Left colon (tissue), 2 donors: ENCODE data around the gene MEG3. TPM values are rescaled to one million over a fixed set of nuclear protein-coding genes. Genes with fewer than 3 reads are reported as not detected.

Experiments used
- ATAC-seq: fragments of 200-7000 bp; cut with Tn5 transposase; one replicate; pipeline ENCODE4 v1.9.1; 2020; ENCODE audit warnings: mild to moderate bottlenecking, moderate library complexity
- DNase-seq, 2 donors: peaks; one replicate each; pipeline ENCODE4 v3.0.0-alpha.2; 2020
- intact Hi-C, 2 donors: fragments of 100-400 bp; cut with DNase I in 1 of 2; cut with micrococcal nuclease in 1 of 2; formaldehyde crosslinking; loops; one replicate each; pipeline versions ENCODE4 v1.11.2 to v1.14.0; 2022; cut with DNase I, micrococcal nuclease
- long read RNA-seq: library from polyadenylated mRNA; unstranded; transcript quantifications from one replicate; pipeline ENCODE4 v2.0.0, GENCODE V29; 2021
- total RNA-seq, 2 donors: library from RNA; stranded (reverse); fragmentation: NEBNext Ultra II Directional; extraction: Animal tissue kit (Norgen Biotek cat#: 25700); gene quantifications; one replicate each; pipeline ENCODE4 v1.2.1, GENCODE V29; 2021
- donor health status: DM: no; HTN: no; CAD: no.
- donor health status: DM: yes; HTN: yes; CAD: no.

Gene MEG3
- 10 to 100 TPM in 1 of 2 donors, 1 to 10 TPM in 1; 8.1 to 13.0 TPM for total RNA-seq
- long read RNA-seq, partial matches to known transcripts = 0 of 1 reads
- long read RNA-seq, other reads (novel, unspliced or antisense) = 0 of 1 reads

DNA sequence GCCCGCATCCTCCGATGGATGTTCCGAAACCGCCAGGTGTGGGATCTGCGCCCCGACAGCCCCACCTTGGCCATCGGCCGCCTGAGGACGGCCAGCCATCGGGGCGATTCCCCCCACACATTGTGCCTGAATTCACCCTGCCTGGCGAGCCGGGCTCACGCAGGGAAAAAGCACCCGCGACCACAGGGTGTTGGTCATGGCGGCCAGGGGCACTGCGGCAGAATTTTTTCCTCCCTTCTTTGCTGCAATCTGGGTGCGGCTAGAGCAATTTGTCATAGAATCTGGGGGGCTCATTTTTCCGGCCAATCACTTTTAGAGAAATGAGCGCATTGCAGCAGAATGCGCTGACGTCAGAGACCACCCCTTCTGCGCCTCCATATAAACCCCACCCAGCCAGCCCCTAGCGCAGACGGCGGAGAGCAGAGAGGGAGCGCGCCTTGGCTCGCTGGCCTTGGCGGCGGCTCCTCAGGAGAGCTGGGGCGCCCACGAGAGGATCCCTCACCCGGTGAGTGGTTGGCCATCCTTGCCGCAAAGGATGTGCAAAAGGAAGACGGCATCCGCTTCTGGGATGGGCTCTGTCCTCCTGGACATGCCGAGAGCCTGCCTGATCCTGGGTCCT lies at the start of gene MEG3:
TSS of gene MEG3 (plus strand) at position 406 of the 619 bp plus-strand sequence.
- no peak for ATAC-seq
- peak in 1 of 2 donors; percentile 27 for DNase-seq
- intact Hi-C loops = no loop called here

DNA sequence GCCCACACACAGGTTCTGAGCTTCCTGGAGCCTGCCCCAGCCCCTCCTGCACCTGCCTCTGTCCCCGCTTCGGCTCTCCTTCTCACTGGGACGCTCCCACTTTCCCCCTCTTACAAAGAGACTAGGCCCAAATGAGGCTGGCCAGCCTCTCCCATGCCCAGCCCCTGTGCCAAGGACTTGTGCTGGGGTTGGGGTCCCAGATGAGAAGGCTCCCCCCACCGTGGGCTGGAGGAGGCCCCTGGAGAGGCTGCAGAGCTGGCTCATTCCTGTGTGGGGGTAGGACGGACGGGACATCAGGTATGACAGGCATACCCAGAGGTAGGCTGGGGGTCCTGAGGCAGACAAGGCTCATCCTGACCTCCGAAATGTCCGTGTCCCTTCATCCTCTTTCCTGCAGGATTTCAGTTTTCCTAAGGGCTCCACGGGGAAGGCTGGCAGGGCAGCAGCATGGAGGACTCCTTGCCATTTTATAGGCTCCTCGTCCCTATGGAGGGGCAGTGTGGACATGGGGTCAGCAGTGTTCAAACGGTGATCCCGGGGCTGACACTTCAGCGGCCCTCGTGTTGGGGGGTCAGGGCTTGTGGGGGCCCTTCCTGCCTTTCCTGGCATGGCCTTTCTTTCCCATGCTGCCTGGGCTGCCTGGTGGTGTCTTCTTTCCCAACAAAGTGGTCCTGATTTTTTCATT lies 49.1 kb upstream of the MEG3 start:
- no peak for ATAC-seq

DNA sequence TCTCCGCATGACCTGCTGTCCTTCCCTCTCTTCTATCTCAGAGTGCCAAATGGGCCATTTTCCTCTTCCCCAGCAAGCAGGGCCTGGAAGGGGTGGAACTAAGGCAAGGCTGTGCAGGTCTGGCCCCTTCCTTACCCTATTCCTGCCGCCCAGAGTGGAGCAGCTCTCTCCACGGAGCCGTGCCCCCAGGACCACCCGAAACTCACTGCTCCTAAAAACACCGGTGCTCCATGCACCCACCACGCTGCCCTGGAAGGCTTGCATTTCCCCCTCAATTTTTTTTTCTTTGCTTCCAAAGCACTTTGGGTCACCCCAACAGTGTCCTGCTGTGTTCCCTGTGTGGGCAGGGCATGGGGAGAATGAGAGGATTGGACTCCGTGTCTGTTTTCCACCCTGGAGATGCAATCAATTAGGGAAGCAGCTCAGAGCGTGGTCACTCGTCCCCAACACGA lies 48.5 kb upstream of the MEG3 start:
- DNase-seq (peak in 1 of 2 donors; percentile 12), ATAC-seq (no peak)
- intact Hi-C loops = no loop called here

More for the DNA sequence above, 49.1 kb upstream of the MEG3 start:
- intact Hi-C loops = no loop called here
- peak in 1 of 2 donors; percentile 14 for DNase-seq

DNA sequence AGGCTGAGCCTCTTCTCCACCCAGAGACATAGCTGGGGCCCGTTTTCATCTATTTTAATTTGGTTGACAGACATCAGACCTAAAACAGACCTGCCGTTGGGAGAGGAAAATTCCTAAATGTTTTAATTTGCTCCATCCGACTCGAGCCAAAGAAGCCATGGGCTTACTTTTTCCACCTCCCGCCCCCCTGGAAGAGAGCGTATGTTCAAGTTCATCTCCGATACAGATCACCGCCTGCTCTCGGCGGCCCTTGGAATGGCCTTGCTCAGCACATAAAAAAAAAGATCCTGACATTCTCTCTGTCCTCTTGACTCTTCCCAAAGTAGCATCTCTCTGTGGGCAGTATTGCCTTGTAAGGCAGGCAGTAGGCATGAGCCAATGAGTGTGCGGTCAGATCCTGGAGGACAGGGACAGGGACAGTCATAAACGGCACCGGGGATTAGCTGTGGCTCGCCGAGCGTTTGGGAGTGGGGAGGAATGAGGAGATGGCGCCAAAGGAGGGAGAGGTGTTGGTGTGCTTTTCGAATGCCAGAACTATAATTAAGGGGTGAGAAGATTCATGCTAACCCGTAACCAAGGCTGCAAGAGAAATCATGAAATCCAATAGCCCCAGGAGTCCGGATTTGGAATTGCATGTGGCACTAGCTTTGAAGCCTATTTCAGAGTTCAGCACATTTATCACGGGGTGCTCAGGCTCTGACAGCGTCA lies 47.9 kb upstream of the MEG3 start:
- ATAC-seq (no peak), DNase-seq (peak in 1 of 2 donors; percentile 9)
- intact Hi-C loops = no loop called here

DNA sequence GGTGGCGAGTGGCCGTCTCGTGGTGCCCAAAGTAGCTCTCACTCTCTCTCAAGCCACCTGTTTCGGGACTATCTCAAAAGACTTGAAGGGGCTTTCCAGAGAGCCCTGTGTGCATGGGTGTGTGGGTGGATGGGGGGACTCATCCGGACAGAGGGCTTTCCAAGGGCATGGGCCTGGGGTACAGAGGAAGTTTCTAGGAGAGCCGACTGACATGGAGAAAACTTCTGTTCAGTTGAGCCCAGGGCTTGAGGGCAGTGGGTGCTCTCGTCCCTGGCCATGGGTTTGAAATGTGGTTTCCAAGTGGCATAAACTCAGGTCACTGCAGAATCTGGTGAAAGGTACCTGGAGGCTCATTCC lies 47.4 kb upstream of the MEG3 start:
- DNase-seq (peak in 1 of 2 donors; percentile 2), ATAC-seq (no peak)
- intact Hi-C loops = no loop called here

DNA sequence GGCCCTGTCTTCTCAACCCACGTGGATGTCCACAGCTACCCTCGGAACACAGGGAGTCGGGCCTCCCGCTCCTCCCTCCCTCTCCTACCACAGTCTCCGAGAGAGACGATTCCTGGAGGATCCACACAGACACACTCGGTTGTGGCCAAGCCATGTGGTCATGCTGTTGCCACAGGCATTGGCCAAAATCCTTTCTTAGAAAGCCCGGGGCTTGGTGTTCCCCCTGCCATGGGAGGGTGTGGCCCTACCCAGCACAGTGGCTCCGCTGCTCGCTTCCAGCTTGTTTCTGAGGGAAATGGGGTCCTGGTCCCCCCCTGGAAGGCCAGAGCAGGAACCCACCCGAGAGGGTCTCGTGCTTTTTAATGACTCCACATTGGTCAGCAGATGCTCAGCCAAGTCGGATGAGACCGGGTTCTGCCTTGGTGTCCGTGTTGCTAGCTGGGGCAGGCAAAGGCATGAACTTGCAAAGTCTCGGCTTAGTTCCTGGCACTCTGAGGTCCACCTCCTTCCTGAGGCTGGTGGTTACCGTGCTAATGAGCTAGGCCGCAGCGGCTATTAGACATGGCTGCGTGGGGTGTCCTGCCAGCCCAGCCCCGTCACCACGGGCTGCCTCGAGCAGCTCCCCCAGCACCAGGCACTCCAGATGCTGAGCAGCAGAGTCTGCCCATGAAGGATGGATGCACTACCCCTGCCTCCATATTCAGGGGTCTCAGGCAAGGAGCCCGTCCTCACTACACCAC lies 46.8 kb upstream of the MEG3 start:
- peak in 1 of 2 donors; percentile 4 for DNase-seq
- ATAC-seq = no peak
- intact Hi-C loops = no loop called here

DNA sequence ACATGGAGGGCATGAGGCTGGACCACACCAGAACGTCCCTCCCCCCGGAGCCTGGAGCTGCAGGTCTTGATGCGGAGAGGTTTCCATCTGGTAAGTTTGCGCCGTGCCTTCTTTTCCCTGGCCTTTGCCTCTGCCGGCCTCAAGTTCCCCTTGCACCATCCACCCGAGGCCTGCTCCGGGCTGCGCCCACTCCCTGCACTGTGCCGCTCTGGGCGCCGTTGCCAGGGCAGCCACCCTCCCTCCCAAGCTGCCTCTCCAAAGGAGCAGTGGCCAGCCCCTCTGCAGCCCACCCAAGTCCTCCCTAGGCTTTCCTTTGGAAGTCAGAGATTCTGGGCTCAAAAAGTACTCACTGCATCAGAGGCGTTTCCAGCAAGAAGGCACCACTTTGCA lies 46.2 kb upstream of the MEG3 start:
- intact Hi-C loops = no loop called here
- ATAC-seq (no peak), DNase-seq (peak in 1 of 2 donors; percentile 18)

DNA sequence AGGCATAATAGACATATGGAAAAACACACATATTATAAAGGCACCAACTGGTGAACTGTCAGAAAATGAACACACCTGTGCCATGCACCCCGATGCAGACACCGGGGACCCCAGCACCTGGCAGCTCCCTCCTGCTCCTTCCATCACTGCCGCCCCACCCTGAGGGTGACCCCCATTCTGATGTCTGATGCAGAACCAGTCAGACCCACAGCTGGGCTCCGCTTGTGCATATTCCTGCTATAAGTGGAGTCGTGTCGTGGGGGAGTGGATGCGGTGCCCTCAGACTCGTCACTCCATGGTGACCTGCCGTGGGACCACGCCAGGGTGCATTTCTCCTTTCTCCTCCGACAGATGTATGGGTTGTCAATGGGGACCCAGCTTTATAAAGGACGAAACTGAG lies 45.7 kb upstream of the MEG3 start:
- ATAC-seq (no peak), DNase-seq (peak in 1 of 2 donors; percentile 8)
- intact Hi-C loops = no loop called here

DNA sequence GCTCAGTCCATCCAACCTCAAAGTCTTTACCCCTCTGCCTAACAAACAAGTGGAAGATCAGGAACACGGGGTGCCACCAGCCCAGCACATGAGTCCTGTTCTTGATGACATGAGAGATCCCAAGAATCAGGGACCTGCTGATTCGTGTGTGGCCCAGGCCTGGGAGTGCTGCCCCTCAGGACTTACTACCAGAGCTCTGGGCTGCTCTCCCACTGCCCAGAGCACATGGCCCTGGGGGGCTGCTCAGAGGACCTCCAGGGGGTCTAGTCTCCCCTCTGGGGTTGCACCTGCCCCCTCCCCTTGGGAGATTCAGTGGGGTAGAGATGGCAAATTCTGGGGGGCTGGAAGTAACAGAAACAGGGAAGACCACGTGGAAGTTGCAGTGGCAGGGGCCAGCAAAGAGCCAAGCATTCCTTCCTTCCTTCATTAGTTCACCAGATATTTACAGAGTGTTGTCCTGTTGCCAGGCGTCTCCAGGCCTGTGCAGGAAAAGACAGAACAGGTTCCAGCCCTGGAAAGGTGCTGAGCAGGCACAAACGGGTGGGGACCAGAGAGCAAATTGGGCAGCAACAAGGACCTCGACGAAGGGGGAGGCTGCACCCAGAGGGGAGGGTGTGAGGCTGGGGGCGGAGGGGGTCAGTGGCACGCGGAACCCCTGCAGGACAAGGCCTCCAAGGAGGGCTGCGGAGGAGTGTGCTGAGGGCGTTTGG lies 45.1 kb upstream of the MEG3 start:
- intact Hi-C loops = no loop called here
- ATAC-seq = no peak

DNA sequence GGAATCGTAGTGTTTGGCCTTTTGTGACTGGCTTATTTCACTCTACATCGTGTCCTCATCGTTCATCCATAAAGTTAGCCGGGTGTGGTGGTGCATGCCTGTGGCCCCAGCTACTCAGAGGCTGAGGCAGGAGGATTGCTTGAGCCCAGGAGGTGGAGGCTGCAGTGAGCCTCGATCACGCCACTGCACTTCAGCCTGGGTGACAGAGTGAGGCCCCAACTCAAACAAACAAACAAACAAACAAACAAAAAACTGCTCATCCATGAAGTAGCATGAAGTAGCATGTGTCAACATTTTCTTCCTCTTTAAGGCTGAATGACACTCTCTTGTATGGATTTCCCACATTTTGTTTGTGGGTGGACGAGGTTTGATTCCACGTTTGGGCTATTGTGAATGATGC lies 44.0 kb upstream of the MEG3 start:
- DNase-seq (no peak), ATAC-seq (no peak)
- intact Hi-C loops = no loop called here

More for the DNA sequence above, 45.1 kb upstream of the MEG3 start:
- peak in 1 of 2 donors; percentile 5 for DNase-seq

DNA sequence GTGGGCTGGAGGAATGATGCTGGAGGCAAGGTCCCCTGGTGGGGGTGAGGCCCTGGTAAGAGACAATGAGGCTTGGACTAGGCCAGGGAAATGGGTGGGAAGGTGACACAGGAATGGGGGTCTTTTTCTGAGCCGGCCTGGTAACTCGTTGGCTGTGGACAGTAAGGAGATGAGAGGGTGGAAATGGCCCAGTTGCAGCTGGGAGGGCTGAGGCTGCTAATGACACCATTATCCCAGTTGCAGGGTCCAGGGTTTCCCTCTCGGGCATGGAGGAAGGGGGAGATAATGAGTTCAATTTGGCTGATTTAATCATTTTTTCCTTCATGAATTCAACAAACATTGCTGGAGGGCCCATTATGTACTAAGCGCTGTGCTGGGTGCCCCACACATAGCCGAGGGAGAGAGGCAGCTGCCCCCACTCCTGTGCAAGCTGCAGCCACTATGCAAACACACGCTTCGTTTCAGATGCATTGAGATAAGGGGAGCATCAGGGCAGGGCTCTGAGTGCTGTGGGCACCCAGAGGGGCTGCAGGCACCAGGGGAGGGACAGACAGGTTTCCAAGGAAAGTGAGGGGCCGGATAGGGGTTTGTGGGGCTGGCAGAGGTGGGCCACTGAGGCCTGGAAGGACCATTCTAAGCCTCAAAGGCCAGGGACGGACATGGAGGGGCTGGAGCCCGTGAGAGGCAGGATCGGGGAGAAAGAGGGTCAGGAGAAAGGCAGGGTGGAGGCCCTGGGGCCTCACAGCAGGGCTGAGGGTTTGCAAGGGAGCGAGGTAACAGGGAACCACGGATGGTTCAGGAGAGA lies 43.2 kb upstream of the MEG3 start:
- no peak for ATAC-seq
- intact Hi-C loops = no loop called here
- DNase-seq = no peak

DNA sequence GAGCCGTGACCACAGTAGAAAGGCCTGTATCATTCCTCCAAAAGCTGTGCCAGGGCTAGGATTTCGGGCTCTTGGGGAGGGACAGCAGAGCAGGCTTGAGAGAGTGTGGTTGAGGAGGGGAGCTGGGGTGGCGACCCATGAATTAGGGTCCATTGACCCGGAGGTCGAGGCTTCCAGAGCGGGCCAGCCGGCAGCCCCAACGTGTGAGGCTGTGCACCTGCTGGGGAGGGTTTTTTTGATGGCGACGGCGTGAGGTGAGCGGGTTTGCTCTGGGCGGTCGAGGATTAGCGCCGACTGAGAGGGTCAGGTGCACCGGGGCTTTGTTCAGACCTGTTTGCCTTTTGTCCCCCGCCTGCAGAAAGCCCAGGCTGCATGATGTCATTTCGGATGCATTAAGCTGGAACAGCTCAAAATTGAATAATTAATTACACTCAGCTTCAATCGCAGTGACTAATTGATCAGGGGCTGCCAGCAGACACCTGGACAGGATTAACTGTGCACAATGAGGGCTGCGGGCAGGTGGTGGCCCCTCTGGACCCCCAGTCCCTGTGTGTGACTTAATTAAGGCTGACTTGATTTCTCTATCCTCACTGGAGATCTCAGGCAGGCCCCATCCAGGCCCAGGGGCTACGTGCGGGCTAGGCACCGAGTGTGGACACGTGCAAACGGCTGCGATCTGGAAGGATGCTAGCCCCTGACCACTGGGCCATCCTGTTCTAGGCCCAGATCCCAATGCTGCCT lies 42.1 kb upstream of the MEG3 start:
- DNase-seq = no peak
- intact Hi-C loops = no loop called here
- no peak for ATAC-seq

DNA sequence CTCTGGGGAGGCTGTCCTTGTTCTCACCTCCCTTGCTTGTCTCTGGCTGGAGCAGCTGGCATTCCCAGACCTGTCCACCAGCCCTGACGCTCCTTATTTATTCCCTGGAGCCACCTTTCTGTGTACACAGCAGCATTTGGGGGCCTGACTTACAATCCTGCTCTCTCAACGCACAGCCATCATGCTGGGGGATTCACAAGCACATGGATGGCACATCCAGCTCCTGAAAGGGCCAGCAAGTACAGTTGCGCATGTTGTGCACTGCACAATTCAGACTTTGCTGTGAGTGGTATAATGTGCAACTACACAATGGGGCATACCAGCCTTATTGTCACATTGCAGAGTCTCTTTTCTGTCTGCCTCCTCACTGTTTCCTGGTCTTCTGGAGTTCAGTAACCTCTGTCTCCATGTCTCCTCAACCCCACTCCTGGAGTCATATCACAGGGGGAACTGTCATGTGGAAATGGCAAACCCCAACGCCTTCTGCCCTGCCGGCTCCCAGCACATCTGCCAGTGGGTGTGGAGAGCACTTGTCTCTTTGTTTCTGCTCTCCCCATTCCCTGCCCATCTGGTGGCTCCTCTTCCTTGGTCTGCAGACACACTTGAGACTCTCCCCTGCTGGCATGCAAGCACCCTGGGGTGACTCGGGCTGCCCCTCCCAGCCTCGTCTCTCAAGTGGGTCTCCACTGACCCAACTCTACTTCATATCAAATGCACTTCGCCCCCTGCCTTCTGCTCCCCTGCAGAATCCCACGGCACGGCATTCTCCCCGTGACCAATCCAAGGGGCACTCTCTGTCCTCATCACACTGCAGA lies 41.2 kb upstream of the MEG3 start:
- ATAC-seq = no peak
- DNase-seq = no peak
- intact Hi-C loops = no loop called here

DNA sequence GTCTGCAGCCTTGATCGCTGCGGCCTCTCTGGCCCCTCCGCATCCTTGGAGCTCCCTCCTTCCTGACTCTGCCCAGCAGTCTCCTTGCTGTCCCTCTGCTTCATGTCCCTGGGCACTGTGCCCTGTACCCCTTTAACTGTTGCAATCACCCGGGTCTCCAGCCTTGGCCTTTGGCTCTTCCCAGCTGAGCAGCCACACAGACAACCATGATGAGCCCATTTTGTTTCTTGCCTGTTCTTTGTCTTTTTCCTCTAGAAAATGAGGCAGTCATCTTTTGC lies 40.6 kb upstream of the MEG3 start:
- no peak for DNase-seq
- no peak for ATAC-seq
- intact Hi-C loops = no loop called here

DNA sequence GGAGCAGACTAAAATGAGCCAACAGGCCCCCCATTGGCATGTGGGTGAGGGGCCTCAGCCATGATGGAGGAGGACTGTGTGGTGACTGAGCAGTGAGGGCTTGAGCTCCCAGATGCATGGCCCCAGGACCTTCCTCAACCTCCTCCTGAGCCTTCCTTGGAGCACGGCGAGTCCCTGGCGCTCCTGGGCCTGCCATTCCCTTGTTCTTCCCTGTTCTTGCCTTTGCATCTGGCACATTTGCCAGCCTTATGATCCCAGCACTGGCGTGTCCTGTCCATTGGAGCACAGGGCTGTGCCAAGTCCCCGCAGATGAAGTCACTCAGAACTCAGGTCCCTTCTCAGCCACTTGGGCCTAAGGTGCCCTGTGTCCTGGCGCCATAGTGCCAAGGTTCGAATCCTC lies 40.3 kb upstream of the MEG3 start:
- DNase-seq (no peak), ATAC-seq (no peak)
- intact Hi-C loops = no loop called here

DNA sequence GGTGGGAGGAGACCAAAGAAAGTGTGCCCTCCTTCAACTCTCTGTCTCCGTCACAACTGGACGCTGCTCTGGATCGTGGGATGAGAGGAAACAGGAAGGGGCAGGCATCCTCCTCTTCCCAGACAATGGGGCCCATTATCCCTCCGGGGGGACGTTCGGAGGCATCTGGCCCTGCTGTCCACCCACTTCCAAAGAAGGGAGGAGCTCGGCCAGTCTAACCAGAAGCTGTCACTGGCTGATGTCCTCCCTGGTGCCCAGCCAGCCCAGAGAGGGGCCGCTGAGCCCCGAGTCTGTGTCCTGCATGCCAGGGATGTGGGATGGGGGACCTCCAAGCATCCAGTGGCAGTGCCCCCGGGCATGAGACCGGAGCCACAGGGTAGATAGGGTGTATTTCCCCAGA lies 39.8 kb upstream of the MEG3 start:
- intact Hi-C loops = no loop called here
- DNase-seq (no peak), ATAC-seq (no peak)
